CD14-positive monocyte (primary cell): Measurements from ENCODE around the gene SLC22A3. TPM values are rescaled to one million over a fixed set of nuclear protein-coding genes. Genes with fewer than 3 reads are reported as not detected.

Experiments
- DNase-seq, 3 donors: peaks; one replicate each; pipeline ENCODE4 v3.0.0-alpha.2; 2011 to 2022
- H2AFZ ChIP-seq: 2 replicates; pipeline ENCODE4 v1.6.0; 2012; ENCODE audit warnings: mild to moderate bottlenecking, low read depth, low read length, inconsistent platforms; ENCODE audit not compliant: insufficient read depth, poor library complexity, severe bottlenecking
- H3K27ac ChIP-seq, 2 donors: 1 replicate in 1 of 2; 2 replicates in 1 of 2; pipeline ENCODE4 v1.5.1; 2012 to 2013; ENCODE audit warnings: low read length in 2 of 2, control low read depth in 1 of 2, inconsistent platforms in 1 of 2, low read depth in 1 of 2, mild to moderate bottlenecking in 1 of 2
- H3K27me3 ChIP-seq, 2 donors: one replicate each; pipeline versions ENCODE4 v1.6.0 to v1.6.1; 2011 to 2013; ENCODE audit warnings: low read length in 2 of 2; ENCODE audit not compliant: control insufficient read depth in 2 of 2, insufficient read depth in 2 of 2
- H3K36me3 ChIP-seq, 2 donors: replicated peaks in 1 of 2; 1 replicate in 1 of 2; 2 replicates in 1 of 2; pipeline versions ENCODE4 v1.5.1 to v1.6.1; 2012 to 2013; ENCODE audit warnings: low read length in 2 of 2, control low read depth in 1 of 2, inconsistent platforms in 1 of 2, mild to moderate bottlenecking in 1 of 2; ENCODE audit not compliant: insufficient read depth in 2 of 2, control insufficient read depth in 1 of 2
- H3K4me1 ChIP-seq, 2 donors: 1 replicate in 1 of 2; 2 replicates in 1 of 2; pipeline versions ENCODE4 v1.5.1 to v1.6.1; 2012 to 2013; ENCODE audit warnings: low read length in 2 of 2, control low read depth in 1 of 2, inconsistent platforms in 1 of 2, mild to moderate bottlenecking in 1 of 2, moderate library complexity in 1 of 2; ENCODE audit not compliant: insufficient read depth in 2 of 2, control insufficient read depth in 1 of 2
- H3K4me2 ChIP-seq: replicated peaks from 2 replicates; pipeline ENCODE3; 2012; ENCODE audit warnings: low read length, moderate library complexity, mild to moderate bottlenecking; ENCODE audit not compliant: poor library complexity, severe bottlenecking; ENCODE audit errors: extremely low read depth
- H3K4me3 ChIP-seq, 3 experiments: fragments of 200-600 bp in 1 of 3; sonication (generic) in 1 of 3; replicated peaks in 1 of 3; 1 replicate in 2 of 3; 2 replicates in 1 of 3; pipeline ENCODE4 v1.5.1; 2011 to 2013; ENCODE audit warnings: low read length in 3 of 3, mild to moderate bottlenecking in 3 of 3, control low read depth in 2 of 3, low read depth in 2 of 3, inconsistent platforms in 1 of 3, moderate library complexity in 1 of 3
- H3K79me2 ChIP-seq: 2 replicates; pipeline ENCODE4 v1.6.0; 2012; ENCODE audit warnings: mild to moderate bottlenecking, control low read depth, inconsistent platforms, low read length, moderate library complexity; ENCODE audit not compliant: insufficient read depth
- H3K9ac ChIP-seq: 2 replicates; pipeline ENCODE4 v1.6.0; 2017; ENCODE audit warnings: low read length, mild to moderate bottlenecking; ENCODE audit not compliant: insufficient read depth, poor library complexity, severe bottlenecking
- H3K9me3 ChIP-seq, 2 donors: replicated peaks in 1 of 2; 1 replicate in 1 of 2; 2 replicates in 1 of 2; pipeline versions ENCODE4 v1.5.1 to v1.6.1; 2012 to 2013; ENCODE audit warnings: low read length in 2 of 2, control low read depth in 1 of 2; ENCODE audit not compliant: control insufficient read depth in 1 of 2, insufficient read depth in 1 of 2
- H4K20me1 ChIP-seq: 2 replicates; pipeline ENCODE4 v1.6.0; 2012; ENCODE audit warnings: mild to moderate bottlenecking, low read length, control low read depth, moderate library complexity; ENCODE audit not compliant: insufficient read depth
- H3K27ac Mint-ChIP-seq, 7 donors: one replicate each; pipeline ENCODE4 v1.8.0; 2020; ENCODE audit warnings: mild to moderate bottlenecking in 7 of 7, mixed read lengths in 7 of 7, moderate library complexity in 6 of 7, inconsistent platforms in 2 of 7
- H3K27me3 Mint-ChIP-seq, 3 donors: one replicate each; pipeline ENCODE4 v1.8.0; 2021 to 2022; ENCODE audit warnings: low read depth in 3 of 3, mild to moderate bottlenecking in 3 of 3, mixed read lengths in 3 of 3, moderate library complexity in 3 of 3, inconsistent platforms in 1 of 3
- H3K36me3 Mint-ChIP-seq, 2 donors: one replicate each; pipeline ENCODE4 v1.8.0; 2020; ENCODE audit warnings: mixed read lengths in 2 of 2, inconsistent platforms in 1 of 2, mild to moderate bottlenecking in 1 of 2
- H3K4me1 Mint-ChIP-seq: one replicate; pipeline ENCODE4 v1.8.0; 2020; ENCODE audit warnings: mild to moderate bottlenecking, mixed read lengths
- H3K4me3 Mint-ChIP-seq, 2 donors: one replicate each; pipeline ENCODE4 v1.8.0; 2020; ENCODE audit warnings: mild to moderate bottlenecking in 2 of 2, mixed read lengths in 2 of 2, moderate library complexity in 1 of 2
- H3K9me3 Mint-ChIP-seq, 7 donors: one replicate each; pipeline ENCODE4 v1.8.0; 2020 to 2022; ENCODE audit warnings: mixed read lengths in 7 of 7, mild to moderate bottlenecking in 6 of 7, moderate library complexity in 6 of 7, inconsistent platforms in 2 of 7
- WGBS: methylation state at CpG from one replicate; pipeline ENCODE4 v1.1.5; 2013; ENCODE audit warnings: missing lambda C conversion rate; ENCODE audit not compliant: insufficient coverage; 5-methylcytosine and 5-hydroxymethylcytosine counted together
- intact Hi-C, 2 donors: fragments of 100-400 bp; cut with micrococcal nuclease; formaldehyde crosslinking; loops; one replicate each; pipeline versions ENCODE4 v1.15.0 to v1.15.1; 2023
- polyA plus RNA-seq, 3 donors: library from polyadenylated mRNA; depleted of rRNA in 1 of 3; unstranded in 2 of 3; stranded (reverse) in 1 of 3; fragments of 300-500 nt in 2 of 3; fragments of >200 nt in 1 of 3; fragmentation: Illumina TruSeq in 2 of 3; gene quantifications; 1 replicate in 2 of 3; 2 replicates in 1 of 3; pipeline ENCODE4 v1.2.3, GENCODE V29; 2012 to 2021
- TF ChIP-seq, protein P1 (sequence below): fragments of 200-600 bp; IDR thresholded peaks from one replicate; pipeline ENCODE4 v1.8.0; 2022; ENCODE audit warnings: antibody characterized with exemption, mild to moderate bottlenecking

The SLC22A3 gene
- polyA plus RNA-seq, 3 donors = not detected

- Histone ChIP-seq H3K4me3 (no peak overlapping the region), H3K79me2 (no peaks in the 10 kb centered on the region), H3K36me3 (no peaks in the 10 kb centered on the region), H3K9me3 (peaks cover 16 to 23% of the 10 kb centered on the region in 2 donors), H4K20me1 (no peaks in the 10 kb centered on the region), H3K4me2 (no peak overlapping the region), H3K27ac (no peak overlapping the region), H3K27me3 (no peaks in the 10 kb centered on the region), H3K9ac (no peak overlapping the region), H2AFZ (no peak overlapping the region), H3K4me1 (no peaks in the 10 kb centered on the region)
- Mint-ChIP-seq H3K4me3 (no peak overlapping the region), H3K27me3 (no peaks in the 10 kb centered on the region), H3K9me3 (peaks cover 10 to 30% (median 15%) of the 10 kb centered on the region in 7 donors), H3K36me3 (no peaks in the 10 kb centered on the region), H3K27ac (no peak overlapping the region), H3K4me1 (no peaks in the 10 kb centered on the region)
- TF ChIP-seq, protein P1, sequence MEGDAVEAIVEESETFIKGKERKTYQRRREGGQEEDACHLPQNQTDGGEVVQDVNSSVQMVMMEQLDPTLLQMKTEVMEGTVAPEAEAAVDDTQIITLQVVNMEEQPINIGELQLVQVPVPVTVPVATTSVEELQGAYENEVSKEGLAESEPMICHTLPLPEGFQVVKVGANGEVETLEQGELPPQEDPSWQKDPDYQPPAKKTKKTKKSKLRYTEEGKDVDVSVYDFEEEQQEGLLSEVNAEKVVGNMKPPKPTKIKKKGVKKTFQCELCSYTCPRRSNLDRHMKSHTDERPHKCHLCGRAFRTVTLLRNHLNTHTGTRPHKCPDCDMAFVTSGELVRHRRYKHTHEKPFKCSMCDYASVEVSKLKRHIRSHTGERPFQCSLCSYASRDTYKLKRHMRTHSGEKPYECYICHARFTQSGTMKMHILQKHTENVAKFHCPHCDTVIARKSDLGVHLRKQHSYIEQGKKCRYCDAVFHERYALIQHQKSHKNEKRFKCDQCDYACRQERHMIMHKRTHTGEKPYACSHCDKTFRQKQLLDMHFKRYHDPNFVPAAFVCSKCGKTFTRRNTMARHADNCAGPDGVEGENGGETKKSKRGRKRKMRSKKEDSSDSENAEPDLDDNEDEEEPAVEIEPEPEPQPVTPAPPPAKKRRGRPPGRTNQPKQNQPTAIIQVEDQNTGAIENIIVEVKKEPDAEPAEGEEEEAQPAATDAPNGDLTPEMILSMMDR = no peak
- intact Hi-C loops = no loop called here
- DNase-seq = no peak
Measured at GRCh38 chr6:160309718-160310117, 38.5 kb upstream of the SLC22A3 start.

DNA sequence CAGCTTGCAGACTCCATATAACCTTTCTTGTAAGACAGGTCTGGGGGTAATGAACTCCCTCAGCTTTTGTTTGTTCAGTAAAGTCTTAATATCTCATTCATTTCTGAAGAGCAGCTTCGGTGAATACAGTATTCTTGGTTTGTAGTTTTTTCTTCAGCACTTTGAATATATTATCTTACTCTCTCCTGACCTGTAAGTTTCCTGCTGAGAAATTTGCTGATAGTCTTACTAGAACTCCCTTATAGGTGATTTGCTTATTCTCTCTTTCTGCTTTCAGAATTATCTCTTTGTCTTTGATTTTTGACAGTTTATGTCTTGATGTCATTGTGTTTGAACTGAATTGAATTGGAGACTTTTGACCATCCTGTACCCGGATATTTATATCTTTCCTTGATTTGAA lies 35.3 kb upstream of the SLC22A3 start:
- Mint-ChIP-seq H3K27ac (no peak overlapping the region), H3K4me3 (no peak overlapping the region), H3K4me1 (no peaks in the 10 kb centered on the region), H3K9me3 (peaks cover 10 to 25% (median 15%) of the 10 kb centered on the region in 7 donors), H3K27me3 (no peaks in the 10 kb centered on the region), H3K36me3 (no peaks in the 10 kb centered on the region)
- no peak overlapping the region for H2AFZ ChIP-seq
- DNase-seq = no peak
- H3K4me3 ChIP-seq = no peak overlapping the region
- WGBS = no CpG with 5 or more reads among the region's 2 CpGs
- H3K36me3 ChIP-seq = no peaks in the 10 kb centered on the region
- no peak overlapping the region for H3K9ac ChIP-seq
- no peak overlapping the region for H3K4me2 ChIP-seq
- H3K27ac ChIP-seq = no peak overlapping the region
- no peaks in the 10 kb centered on the region for H3K27me3 ChIP-seq
- no peaks in the 10 kb centered on the region for H3K79me2 ChIP-seq
- no peaks in the 10 kb centered on the region for H4K20me1 ChIP-seq
- H3K9me3 ChIP-seq = peaks cover 16 to 23% of the 10 kb centered on the region in 2 donors
- H3K4me1 ChIP-seq = no peaks in the 10 kb centered on the region
- TF ChIP-seq, protein P1 = no peak
- intact Hi-C loops = no loop called here
